Lung (tissue), 12 donors: ENCODE data around the gene CIBAR2. TPM values are rescaled to one million over a fixed set of nuclear protein-coding genes. Genes with fewer than 3 reads are reported as not detected.

Experiments
- ATAC-seq: fragments of 200-7000 bp; cut with Tn5 transposase; one replicate; pipeline ENCODE4 v1.9.1; 2020; ENCODE audit warnings: moderate number of reproducible peaks; ENCODE audit not compliant: insufficient read depth, low FRiP score
- DNase-seq, 3 donors: peaks; one replicate each; pipeline ENCODE4 v3.0.0-alpha.2; 2013 to 2017
- H3K27ac ChIP-seq, 2 donors: one replicate each; pipeline ENCODE4 v1.5.1; 2013; ENCODE audit warnings: mild to moderate bottlenecking in 2 of 2, moderate library complexity in 2 of 2, control low read depth in 1 of 2, inconsistent platforms in 1 of 2, low read depth in 1 of 2, low read length in 1 of 2
- H3K27me3 ChIP-seq, 3 donors: one replicate each; pipeline ENCODE4 v1.5.1; 2013; ENCODE audit warnings: low read length in 2 of 3; ENCODE audit not compliant: control insufficient read depth in 3 of 3, insufficient read depth in 3 of 3
- H3K36me3 ChIP-seq, 4 donors: one replicate each; pipeline ENCODE4 v1.5.1; 2013; ENCODE audit warnings: low read length in 4 of 4, mild to moderate bottlenecking in 1 of 4, moderate library complexity in 1 of 4; ENCODE audit not compliant: control insufficient read depth in 4 of 4, insufficient read depth in 4 of 4
- H3K4me1 ChIP-seq, 5 donors: one replicate each; pipeline ENCODE4 v1.5.1; 2013; ENCODE audit warnings: low read length in 5 of 5, mild to moderate bottlenecking in 2 of 5, moderate library complexity in 1 of 5; ENCODE audit not compliant: control insufficient read depth in 5 of 5, insufficient read depth in 5 of 5
- H3K4me3 ChIP-seq: one replicate; pipeline ENCODE4 v1.5.1; 2013; ENCODE audit warnings: mild to moderate bottlenecking, control low read depth, moderate library complexity
- H3K9ac ChIP-seq, 2 donors: one replicate each; pipeline ENCODE4 v1.5.1; 2013; ENCODE audit warnings: low read length in 2 of 2, control low read depth in 1 of 2; ENCODE audit not compliant: insufficient read depth in 1 of 2
- H3K9me3 ChIP-seq, 4 donors: one replicate each; pipeline ENCODE4 v1.5.1; 2013; ENCODE audit warnings: low read length in 3 of 4, mild to moderate bottlenecking in 1 of 4, moderate library complexity in 1 of 4; ENCODE audit not compliant: control insufficient read depth in 4 of 4, insufficient read depth in 3 of 4
- CTCF ChIP-seq: IDR thresholded peaks from 2 replicates; pipeline ENCODE4 v1.5.1; 2012; ENCODE audit warnings: mild to moderate bottlenecking; ENCODE audit errors: control extremely low read depth, extremely low read depth
- WGBS, 2 donors: extraction: QIAGEN DNeasy Blood & Tissue Kit; methylation state at CpG; one replicate each; pipeline ENCODE4 v1.1.7; 2013; 5-methylcytosine and 5-hydroxymethylcytosine counted together
- polyA plus RNA-seq, 2 donors: library from polyadenylated mRNA; stranded (reverse); fragments of 200-250 nt; gene quantifications; one replicate each; pipeline ENCODE4 v1.2.1, GENCODE V29; 2013
- total RNA-seq, 2 donors: library from RNA; depleted of rRNA in 1 of 2; stranded (reverse); fragments of >200 nt in 1 of 2; gene quantifications; one replicate each; pipeline ENCODE4 v1.2.1, GENCODE V29; 2014 to 2021
- donor health status: control.
- donor health status: control.
- donor health status: Bipolar disorder and iron deficiency.
- donor health status: healthy.
- donor health status: DM: yes; HTN: yes; CAD: no.

The CIBAR2 gene
- total and polyA plus RNA-seq, 4 donors = 11.8 to 49.0 (median 18.9) TPM

- ATAC-seq (no peak), DNase-seq (no peak)
- 93 to 97% methylated on average over 12 of the region's 12 CpGs for WGBS, 2 donors
- TF ChIP-seq CTCF = no peak
- no peak overlapping the region for H3K9ac ChIP-seq
- no peak overlapping the region for H3K27ac ChIP-seq
- H3K4me3 ChIP-seq = no peak overlapping the region
- no peaks in the 10 kb centered on the region for H3K27me3 ChIP-seq
- no peaks in the 10 kb centered on the region for H3K9me3 ChIP-seq
- peaks cover 0 to 6% (median 0%) of the 10 kb centered on the region in 5 donors for H3K4me1 ChIP-seq
- H3K36me3 ChIP-seq = peaks cover 0 to 14% (median 4%) of the 10 kb centered on the region in 4 donors
Measured at GRCh38 chr16:85066346-85066885, 45.9 kb downstream of the CIBAR2 start.

- 95 to 98% methylated on average over 13 of the region's 13 CpGs for WGBS, 2 donors
- TF ChIP-seq CTCF = no peak
- H3K9ac ChIP-seq = no peak overlapping the region
Measured at GRCh38 chr16:85065099-85065498, 47.2 kb downstream of the CIBAR2 start.

GRCh38 chr16:85064186-85064585, 48.1 kb downstream of the CIBAR2 start:
- TF ChIP-seq CTCF = no peak
- H3K4me3 ChIP-seq = no peak overlapping the region

More at GRCh38 chr16:85065099-85065498, 47.2 kb downstream of the CIBAR2 start:
- no peaks in the 10 kb centered on the region for H3K27me3 ChIP-seq
- H3K36me3 ChIP-seq = peaks cover 0 to 13% (median 4%) of the 10 kb centered on the region in 4 donors
- H3K4me3 ChIP-seq = no peak overlapping the region
- no peak for ATAC-seq
- DNase-seq = no peak
- no peaks in the 10 kb centered on the region for H3K9me3 ChIP-seq
- H3K4me1 ChIP-seq = peaks cover 0 to 6% (median 0%) of the 10 kb centered on the region in 5 donors
- no peak overlapping the region for H3K27ac ChIP-seq

DNA sequence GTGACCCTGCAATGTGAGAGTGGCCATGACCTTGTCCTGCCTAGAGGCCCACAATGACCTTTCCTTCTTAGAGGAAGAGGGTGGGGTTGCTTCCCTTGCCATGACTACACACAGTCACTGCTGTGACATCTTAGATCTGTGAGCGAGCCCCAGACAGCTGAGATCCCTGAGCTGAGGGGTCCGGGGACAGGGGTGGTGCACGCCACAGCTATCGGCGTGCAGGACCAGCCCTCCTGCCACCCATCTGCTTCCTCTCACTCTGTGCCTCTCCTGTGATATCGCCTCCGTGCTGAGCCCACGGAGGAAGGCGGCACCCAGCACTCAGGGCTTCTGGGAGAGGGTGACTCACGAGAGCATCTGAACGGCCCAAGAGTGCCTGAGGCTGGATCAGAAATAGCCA, 49.4 kb downstream of the CIBAR2 start:
- no peaks in the 10 kb centered on the region for H3K27me3 ChIP-seq
- no peak for ATAC-seq
- WGBS, 2 donors = 72 to 73% methylated on average over 11 of the region's 11 CpGs
- H3K27ac ChIP-seq = no peak overlapping the region
- no peak overlapping the region for H3K4me3 ChIP-seq
- DNase-seq = no peak
- H3K9ac ChIP-seq = no peak overlapping the region
- peaks cover 0 to 6% (median 0%) of the 10 kb centered on the region in 5 donors for H3K4me1 ChIP-seq
- H3K36me3 ChIP-seq = peaks cover 0 to 11% (median 2%) of the 10 kb centered on the region in 4 donors
- no peak for TF ChIP-seq CTCF
- H3K9me3 ChIP-seq = no peaks in the 10 kb centered on the region

More at GRCh38 chr16:85064186-85064585, 48.1 kb downstream of the CIBAR2 start:
- Histone ChIP-seq H3K4me1 (peaks cover 0 to 6% (median 0%) of the 10 kb centered on the region in 5 donors), H3K27ac (no peak overlapping the region), H3K36me3 (peaks cover 0 to 11% (median 2%) of the 10 kb centered on the region in 4 donors), H3K27me3 (no peaks in the 10 kb centered on the region), H3K9me3 (no peaks in the 10 kb centered on the region), H3K9ac (no peak overlapping the region)
- no peak for DNase-seq
- WGBS, 2 donors = 96 to 99% methylated on average over 6 of the region's 6 CpGs
- no peak for ATAC-seq
